ENCODE results near the gene JAZF1.

GRCh38 chr7:28136885-28137284 is 43.7 kb downstream of the JAZF1 start:
- no peak for TF ChIP-seq EZH2phosphoT487 (IDR thresholded peaks at IDR 0.05; ENCODE audit: insufficient read depth, low read depth)
- TF ChIP-seq EZH2 (IDR thresholded peaks at IDR 0.05; ENCODE audit: insufficient read depth, poor library complexity, severe bottlenecking): no peak

Data from GM23248 (cell line).